HG02678 (cell line): ENCODE results near the gene C22orf31.
A peak's percentile ranks its signal among the peaks of the same experiment; 100 is the strongest.

Experiments
- ATAC-seq: cut with Tn5 transposase; IDR thresholded peaks from one replicate; pipeline ENCODE4 v1.9.1; 2021; ENCODE audit warnings: mild to moderate bottlenecking, moderate library complexity; ENCODE audit not compliant: unreplicated experiment

Gene C22orf31

GRCh38 chr22:29081517-29082236 lies 20.0 kb upstream of the C22orf31 start:
- ATAC-seq: no peak

GRCh38 chr22:29080106-29080975 lies 18.7 kb upstream of the C22orf31 start:
- no peak for ATAC-seq

DNA sequence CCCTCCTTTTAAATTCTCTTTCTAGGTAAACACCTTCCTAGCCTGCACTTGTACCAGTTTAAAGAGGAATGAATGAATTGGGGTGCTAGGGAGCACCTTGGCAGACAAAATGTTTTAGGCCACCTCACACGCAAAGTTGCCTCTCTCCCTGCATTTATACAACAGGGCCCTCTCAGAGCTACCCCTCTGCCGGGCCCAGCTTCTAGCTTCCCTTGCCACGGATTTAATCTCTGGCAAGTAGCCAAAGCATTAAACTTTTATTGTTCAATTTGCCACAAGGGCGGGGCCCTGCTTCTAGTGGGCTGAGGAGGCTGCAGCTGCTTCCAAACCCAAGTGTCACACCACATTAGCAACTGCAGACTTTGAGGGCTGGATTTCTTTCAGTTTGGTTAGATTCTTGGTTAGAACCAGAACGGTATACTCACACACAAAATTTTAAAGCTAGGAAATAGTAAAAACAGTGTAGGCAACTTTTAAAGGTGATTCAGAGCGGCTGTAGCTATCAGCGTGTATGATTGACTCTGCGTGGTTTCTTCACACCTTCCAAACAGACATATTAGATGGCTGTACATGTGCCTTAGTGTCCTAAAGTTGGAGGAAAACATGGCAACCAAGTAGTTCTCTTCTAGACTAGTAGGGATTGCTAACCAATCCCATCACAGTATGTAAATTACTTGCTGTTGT lies 17.7 kb upstream of the C22orf31 start:
- ATAC-seq: no peak

- ATAC-seq: no peak
Measured at GRCh38 chr22:29078869-29079207, 17.2 kb upstream of the C22orf31 start.

- ATAC-seq: no peak
Measured at GRCh38 chr22:29078036-29078868, 16.6 kb upstream of the C22orf31 start.

DNA sequence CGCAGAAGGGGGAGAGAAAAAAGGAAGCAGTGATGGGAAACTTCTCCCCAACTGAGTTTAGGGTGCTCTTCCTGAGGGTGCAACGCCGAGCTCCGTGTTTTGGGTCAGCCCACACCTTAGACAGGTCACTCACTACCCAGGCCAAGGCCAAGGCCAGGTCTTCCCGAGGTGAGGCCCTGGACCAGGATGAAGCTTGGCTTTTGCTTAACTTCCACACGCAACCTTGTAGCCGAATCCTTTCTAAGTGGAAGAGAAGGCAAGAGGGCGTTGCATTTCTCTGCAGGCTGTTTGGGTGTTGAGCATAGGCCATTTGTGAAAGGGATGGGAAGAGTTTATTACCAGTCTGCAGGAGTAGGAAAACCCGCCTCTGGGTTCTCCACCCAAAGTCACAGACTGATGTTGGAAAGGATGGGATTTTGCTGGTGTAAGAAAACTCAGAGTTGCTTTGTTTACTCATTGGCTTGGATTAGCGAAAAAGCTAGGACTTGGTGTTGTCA lies 12.7 kb upstream of the C22orf31 start:
- no peak for ATAC-seq

GRCh38 chr22:29073618-29074275 lies 12.1 kb upstream of the C22orf31 start:
- no peak for ATAC-seq

DNA sequence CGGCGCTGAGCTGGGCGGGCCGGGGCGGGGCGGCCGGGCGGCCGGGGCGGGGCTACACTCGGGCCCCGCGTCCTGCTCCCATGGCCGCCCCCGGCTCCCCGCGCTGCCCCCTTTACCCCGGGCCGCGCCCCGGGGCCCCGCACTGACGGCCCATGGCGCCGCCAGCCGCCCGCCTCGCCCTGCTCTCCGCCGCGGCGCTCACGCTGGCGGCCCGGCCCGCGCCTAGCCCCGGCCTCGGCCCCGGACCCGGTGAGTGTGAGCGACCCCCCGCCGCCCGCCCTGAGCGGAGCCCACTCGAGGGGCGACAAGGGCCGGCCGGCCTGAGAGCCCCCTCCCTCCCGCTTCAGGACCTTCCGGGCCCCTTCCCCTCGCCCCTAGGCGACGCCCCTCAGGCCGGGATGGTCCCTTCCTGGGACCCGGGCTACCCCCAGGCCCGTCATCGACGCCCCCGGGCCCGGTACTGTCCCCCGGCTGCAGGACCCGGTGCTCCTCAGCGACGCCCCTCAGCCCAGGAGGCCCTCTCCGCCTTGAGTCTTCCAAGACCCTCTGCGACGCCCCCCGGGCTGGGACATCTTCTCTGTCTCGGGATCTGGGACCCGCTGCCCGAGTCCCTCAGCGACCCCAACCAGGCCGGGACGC lies 11.5 kb upstream of the C22orf31 start, which contains the start of gene KREMEN1:
TSS of gene KREMEN1 (plus strand) at position 57 of the 639 bp plus-strand sequence. CDS start at position 153, 96 bp downstream.
- no peak for ATAC-seq

GRCh38 chr22:29072193-29072978 lies 10.8 kb upstream of the C22orf31 start:
- peak; percentile 86 for ATAC-seq

DNA sequence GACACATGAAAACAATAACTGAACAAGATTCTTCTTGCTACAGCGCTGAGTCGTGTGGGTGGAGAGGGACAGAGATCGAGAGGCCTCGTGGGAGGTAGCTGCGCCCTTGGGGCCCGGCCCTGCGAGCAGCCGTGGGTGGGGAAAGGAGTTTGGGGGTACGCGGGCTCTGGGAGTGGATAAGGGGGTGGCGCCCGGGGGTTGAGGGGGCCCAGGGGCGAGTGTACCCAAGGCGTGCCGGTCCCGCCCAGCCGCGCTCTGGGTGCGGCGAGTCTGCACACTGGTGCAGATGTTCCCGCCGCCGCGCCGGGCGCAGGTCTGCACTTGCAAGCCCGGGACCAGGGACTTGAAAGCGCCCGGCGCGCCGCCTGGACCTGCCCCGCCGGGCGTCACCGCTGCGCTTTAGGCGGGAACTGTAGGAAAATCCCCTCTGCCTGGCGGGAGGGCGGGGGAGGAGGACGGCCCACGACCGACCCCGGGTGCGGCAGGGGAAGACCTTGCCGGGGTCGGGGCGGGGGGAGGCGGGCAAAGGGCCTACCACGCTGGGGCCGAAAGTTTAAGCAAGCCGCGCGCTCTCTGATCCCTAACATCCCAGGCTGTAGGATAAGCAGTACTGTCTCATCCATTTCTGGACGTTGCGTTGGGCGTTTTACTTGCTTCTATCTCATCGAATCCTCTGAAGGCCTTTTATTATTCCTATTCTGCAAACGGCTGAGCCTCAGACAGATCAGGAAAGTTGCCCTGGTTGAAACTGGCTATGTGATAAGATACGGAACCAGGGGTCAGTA lies 9.8 kb upstream of the C22orf31 start:
- no peak for ATAC-seq

GRCh38 chr22:29070490-29070889 lies 8.9 kb upstream of the C22orf31 start:
- ATAC-seq: no peak

- no peak for ATAC-seq
Measured at GRCh38 chr22:29069463-29069862, 7.8 kb upstream of the C22orf31 start.

GRCh38 chr22:29065468-29066190 lies 4.0 kb upstream of the C22orf31 start:
- ATAC-seq: no peak

GRCh38 chr22:29062286-29062821 lies 723 bp upstream of the C22orf31 start:
- ATAC-seq: no peak

GRCh38 chr22:29060931-29061330 lies 700 bp downstream of the C22orf31 start:
- no peak for ATAC-seq

- no peak for ATAC-seq
Measured at GRCh38 chr22:29060251-29060869, 1.3 kb downstream of the C22orf31 start.

GRCh38 chr22:29056472-29056871 lies 5.2 kb downstream of the C22orf31 start:
- no peak for ATAC-seq
